Measurements from ENCODE around the gene AGXT2. TPM values are rescaled to one million over a fixed set of nuclear protein-coding genes. Genes with fewer than 3 reads are reported as not detected.

Gene AGXT2
- total RNA-seq, 1 experiment from 2014 or later, result not detected

DNA sequence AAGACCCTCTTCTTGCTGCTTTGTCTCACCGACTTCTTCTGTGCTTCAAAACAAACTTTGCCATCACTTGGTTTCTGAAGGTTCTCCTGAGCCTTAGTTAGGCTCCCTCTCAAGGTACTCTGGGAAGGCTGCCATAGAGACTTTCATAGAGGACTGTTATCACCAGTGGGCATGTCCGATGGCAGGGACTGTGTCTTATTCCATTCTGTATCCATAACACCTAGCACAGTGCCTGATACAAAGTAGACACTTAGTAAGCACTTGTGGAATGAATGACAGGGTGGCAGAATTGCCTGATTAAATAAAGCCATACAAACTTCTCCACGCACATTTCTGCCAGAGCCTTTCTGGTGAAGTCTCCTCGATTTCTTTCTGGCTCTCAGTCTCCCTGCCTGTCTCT is 32.7 kb downstream of the AGXT2 start:
- Histone ChIP-seq H3K36me3 (ENCODE audit: low read depth) (no peaks in the 10 kb centered on the region), H3K27ac (no peak overlapping the region), H3K4me2 (no peak overlapping the region), H3K9me3 (ENCODE audit: insufficient read depth, low read depth) (no peaks in the 10 kb centered on the region), H3K9me2 (ENCODE audit: insufficient read depth) (no peaks in the 10 kb centered on the region), H3K4me3 (no peak overlapping the region), H3F3A (ENCODE audit: insufficient read depth, low read depth) (no peaks in the 10 kb centered on the region), H3K79me2 (ENCODE audit: low read depth) (no peaks in the 10 kb centered on the region), H4K20me1 (ENCODE audit: insufficient read depth) (no peaks in the 10 kb centered on the region), H3K27me3 (ENCODE audit: insufficient read depth, low read depth) (peaks cover 70% of the 10 kb centered on the region), H3K4me1 (replicated peaks; ENCODE audit: insufficient read depth) (no peaks in the 10 kb centered on the region), H2AFZ (no peak overlapping the region)
- no TSS peak for BruUV-seq (replicated peaks)
- POLR2A ChIA-PET (ENCODE audit: unreplicated experiment), result no interaction called here
- CTCF ChIA-PET, result no interaction called here
- TF ChIP-seq EZH2 (IDR thresholded peaks at IDR 0.05; ENCODE audit: low read depth), result no peak
- TF ChIP-seq, protein P1, sequence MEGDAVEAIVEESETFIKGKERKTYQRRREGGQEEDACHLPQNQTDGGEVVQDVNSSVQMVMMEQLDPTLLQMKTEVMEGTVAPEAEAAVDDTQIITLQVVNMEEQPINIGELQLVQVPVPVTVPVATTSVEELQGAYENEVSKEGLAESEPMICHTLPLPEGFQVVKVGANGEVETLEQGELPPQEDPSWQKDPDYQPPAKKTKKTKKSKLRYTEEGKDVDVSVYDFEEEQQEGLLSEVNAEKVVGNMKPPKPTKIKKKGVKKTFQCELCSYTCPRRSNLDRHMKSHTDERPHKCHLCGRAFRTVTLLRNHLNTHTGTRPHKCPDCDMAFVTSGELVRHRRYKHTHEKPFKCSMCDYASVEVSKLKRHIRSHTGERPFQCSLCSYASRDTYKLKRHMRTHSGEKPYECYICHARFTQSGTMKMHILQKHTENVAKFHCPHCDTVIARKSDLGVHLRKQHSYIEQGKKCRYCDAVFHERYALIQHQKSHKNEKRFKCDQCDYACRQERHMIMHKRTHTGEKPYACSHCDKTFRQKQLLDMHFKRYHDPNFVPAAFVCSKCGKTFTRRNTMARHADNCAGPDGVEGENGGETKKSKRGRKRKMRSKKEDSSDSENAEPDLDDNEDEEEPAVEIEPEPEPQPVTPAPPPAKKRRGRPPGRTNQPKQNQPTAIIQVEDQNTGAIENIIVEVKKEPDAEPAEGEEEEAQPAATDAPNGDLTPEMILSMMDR (conservative IDR thresholded peaks at IDR 0.05), result no peak
- no peak for DNase-seq
- intact Hi-C loops (cut with micrococcal nuclease; ENCODE audit: unreplicated experiment), result no loop called here

DNA sequence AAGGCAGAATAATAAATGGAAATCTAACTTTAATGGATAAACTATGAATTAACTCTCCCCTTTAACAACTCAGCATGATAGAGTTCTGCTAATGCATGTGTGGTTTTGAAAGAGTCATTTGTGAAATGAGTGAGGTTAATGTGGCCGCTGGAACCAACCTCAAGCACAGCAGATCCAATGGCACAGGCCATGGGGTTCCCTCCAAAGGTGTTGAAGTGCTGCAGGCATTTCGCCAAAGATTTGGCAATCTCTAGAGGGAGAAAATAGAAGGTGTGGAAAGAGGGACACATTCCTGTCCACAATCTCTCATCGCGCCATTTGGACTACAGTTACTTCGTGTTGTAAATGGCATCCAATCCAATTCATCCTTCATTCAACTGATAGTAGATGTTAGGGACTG is 35.0 kb downstream of the AGXT2 start:
- Histone ChIP-seq H3K9me2 (ENCODE audit: insufficient read depth) (no peaks in the 10 kb centered on the region), H3K27ac (no peak overlapping the region), H3K4me1 (replicated peaks; ENCODE audit: insufficient read depth) (no peaks in the 10 kb centered on the region), H2AFZ (no peak overlapping the region), H3K4me3 (no peak overlapping the region), H3K79me2 (ENCODE audit: low read depth) (no peaks in the 10 kb centered on the region), H3F3A (ENCODE audit: insufficient read depth, low read depth) (no peaks in the 10 kb centered on the region), H3K4me2 (no peak overlapping the region), H3K27me3 (ENCODE audit: insufficient read depth, low read depth) (peaks cover 87% of the 10 kb centered on the region), H3K9me3 (ENCODE audit: insufficient read depth, low read depth) (no peaks in the 10 kb centered on the region), H3K36me3 (ENCODE audit: low read depth) (no peaks in the 10 kb centered on the region), H4K20me1 (ENCODE audit: insufficient read depth) (no peaks in the 10 kb centered on the region)
- intact Hi-C loops (cut with micrococcal nuclease; ENCODE audit: unreplicated experiment), result no loop called here
- CTCF ChIA-PET, result no interaction called here
- no TSS peak for BruUV-seq (replicated peaks)
- DNase-seq, result no peak
- POLR2A ChIA-PET (ENCODE audit: unreplicated experiment), result no interaction called here
- no peak for TF ChIP-seq EZH2 (IDR thresholded peaks at IDR 0.05; ENCODE audit: low read depth)
- TF ChIP-seq, protein P1 (conservative IDR thresholded peaks at IDR 0.05), result no peak

DNA sequence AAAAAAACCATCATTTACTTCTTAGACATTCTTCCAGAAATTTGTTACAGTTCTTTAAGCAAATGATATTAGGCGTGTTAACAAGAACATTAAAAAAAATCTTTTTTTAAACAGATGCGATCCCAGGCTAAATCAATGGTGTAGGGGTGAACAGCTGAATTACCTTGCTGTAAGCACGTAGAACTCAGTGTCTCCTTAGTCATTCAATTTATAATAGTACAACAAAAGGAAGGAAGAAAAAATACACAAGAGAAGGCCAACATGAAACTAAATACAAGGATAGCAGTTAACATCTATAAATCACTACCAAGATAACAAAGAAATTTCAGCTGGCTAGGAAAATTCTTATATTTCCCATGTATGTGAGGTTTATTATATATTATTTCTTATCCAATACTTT is 35.4 kb downstream of the AGXT2 start:
- ChIA-PET POLR2A (ENCODE audit: unreplicated experiment) (no interaction called here), CTCF (interaction anchor here (0.6 kb wide), 1 partner anchor 9 kb away, joined by 7 read pairs; no protein-coding TSS in a partner anchor)
- no peaks in the 10 kb centered on the region for H3K79me2 ChIP-seq (ENCODE audit: low read depth)
- no TSS peak for BruUV-seq (replicated peaks)
- H3K36me3 ChIP-seq (ENCODE audit: low read depth), result no peaks in the 10 kb centered on the region
- H3K27ac ChIP-seq, result no peak overlapping the region
- no peaks in the 10 kb centered on the region for H3K9me3 ChIP-seq (ENCODE audit: insufficient read depth, low read depth)
- no peak overlapping the region for H2AFZ ChIP-seq
- TF ChIP-seq, protein P1 (conservative IDR thresholded peaks at IDR 0.05), result no peak
- TF ChIP-seq EZH2 (IDR thresholded peaks at IDR 0.05; ENCODE audit: low read depth), result no peak
- no peak for DNase-seq
- intact Hi-C loops (cut with micrococcal nuclease; ENCODE audit: unreplicated experiment), result no loop called here
- H3K27me3 ChIP-seq (ENCODE audit: insufficient read depth, low read depth), result peaks cover 86% of the 10 kb centered on the region
- no peaks in the 10 kb centered on the region for H3F3A ChIP-seq (ENCODE audit: insufficient read depth, low read depth)
- no peaks in the 10 kb centered on the region for H3K4me1 ChIP-seq (replicated peaks; ENCODE audit: insufficient read depth)
- no peaks in the 10 kb centered on the region for H3K9me2 ChIP-seq (ENCODE audit: insufficient read depth)
- H4K20me1 ChIP-seq (ENCODE audit: insufficient read depth), result no peaks in the 10 kb centered on the region
- no peak overlapping the region for H3K4me3 ChIP-seq
- H3K4me2 ChIP-seq, result no peak overlapping the region
